T-helper 17 cell (primary cell): Measurements from ENCODE around the gene KCND1. TPM values are rescaled to one million over a fixed set of nuclear protein-coding genes. Genes with fewer than 3 reads are reported as not detected.

ENCODE experiments used
- ATAC-seq: fragments of 150-1000 bp; cut with Tn5 transposase; 2 replicates; pipeline ENCODE4 v1.10.0; 2021; ENCODE audit warnings: mild to moderate bottlenecking, moderate library complexity
- DNase-seq, 3 donors: peaks; one replicate each; pipeline versions ENCODE4 v3.0.0 to v3.0.0-alpha.2; 2020 to 2021
- H3K9me3 ChIP-seq: one replicate; pipeline ENCODE4 v1.7.0; 2013; ENCODE audit warnings: low read length, mild to moderate bottlenecking; ENCODE audit not compliant: control insufficient read depth, poor library complexity, severe bottlenecking
- H3K27ac Mint-ChIP-seq: one replicate; pipeline ENCODE4 v1.8.0; 2022; ENCODE audit warnings: mild to moderate bottlenecking, moderate library complexity, mixed read lengths
- H3K27me3 Mint-ChIP-seq: one replicate; pipeline ENCODE4 v1.8.0; 2022; ENCODE audit warnings: mixed read lengths
- H3K36me3 Mint-ChIP-seq: one replicate; pipeline ENCODE4 v1.8.0; 2022; ENCODE audit warnings: low read depth, mixed read lengths
- H3K4me1 Mint-ChIP-seq: one replicate; pipeline ENCODE4 v1.8.0; 2022; ENCODE audit warnings: mild to moderate bottlenecking, mixed read lengths
- H3K4me3 Mint-ChIP-seq: one replicate; pipeline ENCODE4 v1.8.0; 2022; ENCODE audit warnings: mild to moderate bottlenecking, moderate library complexity, mixed read lengths
- total RNA-seq, 4 donors: library from RNA in 2 of 4; stranded (reverse) in 2 of 4; gene quantifications; one replicate each; pipeline ENCODE4 v1.2.3 and lab custom pipeline; 2022 to 2026

Gene KCND1
- total RNA-seq, 2 donors from 2014 or later = 2.2 to 3.2 TPM

DNA sequence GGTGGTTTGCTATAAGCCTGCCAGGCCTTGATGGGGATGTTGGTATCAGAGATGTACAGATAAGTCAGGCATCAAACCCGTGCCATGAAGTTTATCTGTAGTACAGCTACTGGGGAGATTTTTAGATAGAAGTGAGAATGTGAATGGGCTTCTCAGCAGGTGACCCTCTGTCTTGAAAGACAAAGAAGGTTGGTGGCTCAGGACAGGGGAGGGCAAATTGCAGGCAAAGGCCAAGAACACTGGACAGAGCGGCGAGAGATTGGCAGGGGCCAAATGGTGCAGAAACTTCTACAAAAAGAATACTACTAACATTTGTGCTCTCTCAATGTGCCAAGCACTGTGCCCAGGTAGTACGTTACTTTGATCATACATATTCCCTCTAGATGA lies 50.9 kb downstream of the KCND1 start:
- Mint-ChIP-seq H3K27me3 (no peaks in the 10 kb centered on the region), H3K4me1 (peaks cover 41% of the 10 kb centered on the region), H3K27ac (peak overlapping the region; percentile 97), H3K36me3 (peaks cover 18% of the 10 kb centered on the region), H3K4me3 (peak overlapping the region; percentile 91)
- no peaks in the 10 kb centered on the region for H3K9me3 ChIP-seq
- ATAC-seq (no peak), DNase-seq (no peak)

DNA sequence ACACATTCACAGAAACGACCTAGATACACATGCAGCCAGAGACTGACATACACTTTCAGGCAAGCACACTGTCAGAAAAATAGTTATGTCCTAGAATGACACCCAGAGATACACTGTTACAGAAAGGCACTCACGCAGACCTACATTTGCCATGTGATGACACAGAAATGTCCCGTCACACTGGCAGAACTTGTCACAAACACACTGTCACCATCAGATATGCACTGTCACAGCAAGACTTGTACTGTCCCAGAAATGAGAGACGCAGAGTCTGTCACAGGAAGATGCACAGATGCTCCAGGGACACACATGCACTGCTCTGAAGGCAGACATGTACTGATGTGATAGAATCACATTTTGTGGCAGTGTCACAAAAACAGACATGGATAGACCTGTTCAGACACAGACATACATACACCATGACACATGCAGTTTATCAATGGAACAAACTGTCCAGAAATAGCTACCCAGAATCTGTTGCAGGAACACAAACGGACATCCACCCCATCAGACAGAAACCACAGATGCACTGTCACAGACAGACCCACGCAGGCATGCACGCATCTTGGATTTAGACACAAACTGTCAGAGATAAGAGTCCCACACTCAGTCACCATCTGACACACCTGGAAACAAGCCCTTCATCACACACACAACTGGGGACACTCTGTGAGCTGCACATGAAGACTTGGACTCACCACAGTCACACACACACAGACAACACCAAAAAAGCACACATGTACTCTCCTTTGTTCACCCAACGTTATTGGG lies 51.5 kb downstream of the KCND1 start:
- Mint-ChIP-seq H3K36me3 (peaks cover 18% of the 10 kb centered on the region), H3K4me3 (peak overlapping the region; percentile 91), H3K27ac (peak overlapping the region; percentile 97), H3K27me3 (no peaks in the 10 kb centered on the region), H3K4me1 (peaks cover 38% of the 10 kb centered on the region)
- no peak for DNase-seq
- H3K9me3 ChIP-seq = no peaks in the 10 kb centered on the region
- peak; percentile 29 for ATAC-seq

DNA sequence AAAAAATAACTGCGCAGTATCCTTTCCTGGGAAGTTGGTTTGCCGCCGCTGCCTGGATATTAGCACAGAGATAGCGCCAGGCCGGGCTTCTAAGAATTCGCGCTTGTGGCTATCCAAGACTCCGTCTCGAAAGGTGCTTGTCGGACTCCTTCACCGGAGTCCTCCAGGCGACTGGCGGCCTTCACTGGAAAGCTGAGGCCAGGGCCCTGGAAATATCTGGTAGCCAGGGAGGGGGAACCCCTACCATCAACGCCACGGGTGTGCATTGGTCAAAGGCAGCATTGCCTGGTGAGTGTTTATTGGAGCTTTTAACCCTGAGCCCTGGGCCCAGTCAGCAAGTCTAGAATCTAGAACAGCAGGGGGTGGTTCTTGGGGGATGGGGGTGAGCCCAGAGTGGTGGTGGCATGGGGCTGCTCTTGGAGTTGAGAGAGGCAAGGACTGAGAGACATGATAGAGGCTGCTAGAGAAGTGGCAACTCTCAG lies 52.2 kb downstream of the KCND1 start:
- Mint-ChIP-seq H3K27ac (peak overlapping the region; percentile 97), H3K4me3 (peak overlapping the region; percentile 91), H3K4me1 (peaks cover 42% of the 10 kb centered on the region), H3K27me3 (no peaks in the 10 kb centered on the region), H3K36me3 (peaks cover 16% of the 10 kb centered on the region)
- ATAC-seq (peak; percentile 32), DNase-seq (no peak)
- H3K9me3 ChIP-seq = no peaks in the 10 kb centered on the region

DNA sequence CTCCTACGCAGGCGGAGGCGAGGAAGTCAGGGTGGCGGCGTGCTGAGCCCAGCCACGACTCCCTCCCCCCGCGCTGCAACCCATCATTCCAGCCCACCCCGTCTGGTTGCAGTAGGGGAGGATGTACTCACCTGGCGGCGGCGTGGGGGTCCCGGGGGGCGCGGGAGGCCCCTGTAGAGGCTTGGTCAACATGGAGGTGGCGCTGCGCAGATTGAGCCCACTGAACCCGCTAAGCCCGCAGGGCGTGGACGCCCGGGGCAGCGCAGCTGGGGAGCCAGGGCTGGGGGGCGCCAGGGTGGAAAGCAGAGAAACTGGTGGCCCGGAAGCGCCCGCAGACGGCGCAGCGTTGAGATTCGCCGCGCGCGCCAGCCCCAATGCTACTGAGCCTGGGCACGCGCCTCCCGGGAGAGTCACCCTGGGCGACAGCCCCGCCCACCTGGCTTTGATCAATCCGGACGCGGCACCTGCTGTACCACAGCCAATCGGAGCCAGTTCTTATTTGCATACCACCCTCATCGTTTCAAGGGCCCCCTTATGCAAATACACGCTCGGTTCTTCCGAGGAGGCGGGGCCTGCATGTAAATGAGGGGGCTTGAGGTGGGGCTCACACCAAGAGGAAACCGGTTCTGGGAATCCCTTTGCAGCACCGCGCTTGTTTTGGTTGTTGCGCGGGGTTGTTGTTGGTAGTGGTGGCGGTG lies 52.9 kb downstream of the KCND1 start, which contains the start of gene PIM2:
Gene PIM2 (minus strand): TSS at position 382 of the 698 bp plus-strand sequence. CDS start 190 bp downstream, at position 192.
- DNase-seq = peak; percentile 79 to 87 (median 84)
- H3K9me3 ChIP-seq = no peaks in the 10 kb centered on the region
- Mint-ChIP-seq H3K36me3 (peaks cover 12% of the 10 kb centered on the region), H3K27me3 (no peaks in the 10 kb centered on the region), H3K4me3 (peak within 1 kb of the TSS; percentile 91), H3K4me1 (peaks cover 43% of the 10 kb centered on the region), H3K27ac (peak within 1 kb of the TSS; percentile 97)
- ATAC-seq = peak; percentile 74

DNA sequence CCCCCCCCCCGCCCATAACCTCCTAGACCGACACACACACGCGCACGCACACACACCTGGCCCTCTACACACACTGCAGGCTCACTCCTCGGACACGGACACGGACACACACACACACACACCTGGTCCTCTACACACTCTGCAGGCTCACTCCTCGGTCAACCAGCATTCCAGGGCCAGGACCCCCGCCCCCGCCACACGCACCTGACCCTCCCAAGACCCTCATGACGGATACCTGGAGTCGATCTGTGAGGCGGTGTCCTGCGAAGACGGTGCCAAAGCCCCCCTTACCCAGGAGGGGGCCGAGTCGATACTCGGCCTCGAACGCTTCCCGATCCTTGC lies 53.4 kb downstream of the KCND1 start:
- Mint-ChIP-seq H3K4me3 (peak overlapping the region; percentile 91), H3K27ac (peak overlapping the region; percentile 97), H3K36me3 (peaks cover 12% of the 10 kb centered on the region), H3K4me1 (peaks cover 43% of the 10 kb centered on the region), H3K27me3 (no peaks in the 10 kb centered on the region)
- no peaks in the 10 kb centered on the region for H3K9me3 ChIP-seq
- ATAC-seq (no peak), DNase-seq (no peak)

DNA sequence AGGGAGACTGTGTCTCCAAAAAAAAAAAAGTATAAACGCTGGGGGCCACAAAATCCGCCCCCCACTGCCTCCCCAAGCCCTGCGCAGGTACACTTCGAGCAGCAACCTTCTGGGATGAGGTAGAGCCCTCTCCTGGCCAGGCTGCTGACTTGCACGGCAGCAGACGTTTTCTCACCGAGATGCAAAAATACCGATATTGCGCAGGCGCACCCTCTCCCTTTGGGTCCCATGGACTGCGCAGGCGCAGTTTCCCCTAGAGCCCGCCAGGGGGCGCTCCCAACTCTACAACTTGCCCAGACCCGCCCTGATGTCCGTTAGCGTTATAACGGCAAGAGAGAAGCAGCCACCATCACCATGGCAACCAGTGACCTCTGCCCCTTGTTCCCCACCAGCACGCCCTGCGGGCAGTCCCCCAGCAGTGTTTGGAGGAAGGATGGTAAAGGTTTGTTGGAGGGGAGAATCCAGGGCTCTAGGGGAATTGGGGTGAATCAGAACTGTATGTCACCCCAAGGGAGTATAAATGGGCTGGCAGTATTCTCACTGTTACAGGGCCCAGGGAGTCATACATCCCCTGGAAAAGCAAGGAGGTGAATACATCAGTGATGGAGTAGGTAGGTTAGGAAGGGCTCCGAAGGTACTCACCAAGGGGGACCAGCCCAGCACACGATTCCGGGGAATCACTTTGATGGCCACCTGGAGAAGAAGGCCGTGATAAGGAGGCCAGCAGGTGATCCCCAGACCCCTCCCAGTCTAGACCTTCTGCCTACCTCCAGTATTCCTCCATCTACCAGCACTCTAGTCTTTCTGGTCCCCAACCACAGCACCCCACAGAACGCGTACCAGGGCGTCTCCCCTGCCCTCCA lies 54.3 kb downstream of the KCND1 start:
- Mint-ChIP-seq H3K4me1 (peaks cover 44% of the 10 kb centered on the region), H3K36me3 (peaks cover 12% of the 10 kb centered on the region), H3K27me3 (no peaks in the 10 kb centered on the region), H3K4me3 (peak overlapping the region; percentile 91), H3K27ac (peak overlapping the region; percentile 97)
- DNase-seq (peak; percentile 67 to 81 (median 77)), ATAC-seq (peak; percentile 42)
- H3K9me3 ChIP-seq = no peaks in the 10 kb centered on the region

DNA sequence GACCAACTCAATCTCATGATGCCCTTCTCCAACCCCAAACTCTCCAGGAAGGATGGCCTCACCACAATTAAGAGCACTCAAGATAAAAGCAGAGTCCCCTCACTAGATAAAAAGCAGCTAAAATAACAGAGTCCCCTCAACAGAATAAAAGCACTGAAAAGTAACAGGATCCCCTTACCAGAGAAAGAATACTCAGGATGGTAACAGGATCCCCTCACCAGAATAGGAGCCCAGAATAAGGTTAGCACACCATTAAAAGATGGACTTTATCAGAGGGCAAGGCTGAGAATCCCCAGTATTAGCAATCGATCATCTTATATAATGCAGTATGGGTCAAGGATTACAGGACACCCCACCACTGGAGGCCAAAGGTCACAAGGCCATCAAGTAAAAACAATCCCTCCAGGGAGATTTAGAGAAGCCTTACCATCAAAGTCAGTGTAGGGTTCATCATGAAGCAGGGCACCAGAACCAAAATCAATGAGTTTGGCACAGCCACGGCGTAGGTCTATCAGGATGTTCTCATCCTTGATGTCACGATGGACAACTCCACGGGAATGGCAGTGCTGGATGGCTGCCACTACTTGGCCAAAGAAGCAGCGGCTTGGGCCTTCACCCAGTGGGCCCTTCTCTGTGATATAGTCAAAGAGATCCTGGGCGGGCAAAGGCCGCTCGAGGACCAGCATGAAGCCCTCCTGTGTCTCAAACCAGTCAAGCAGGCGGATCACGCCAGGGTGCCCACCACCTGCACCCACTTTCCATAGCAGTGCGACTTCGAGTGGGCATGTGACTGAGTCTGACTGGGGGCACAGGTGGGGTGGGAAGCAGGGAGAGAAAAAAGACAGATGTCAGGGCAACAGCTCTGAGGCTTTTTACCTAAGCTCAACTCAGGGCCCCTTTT lies 56.8 kb downstream of the KCND1 start:
- DNase-seq (no peak), ATAC-seq (no peak)
- H3K9me3 ChIP-seq = no peaks in the 10 kb centered on the region
- Mint-ChIP-seq H3K4me1 (peaks cover 52% of the 10 kb centered on the region), H3K4me3 (peak overlapping the region; percentile 91), H3K27ac (peak overlapping the region; percentile 97), H3K27me3 (no peaks in the 10 kb centered on the region), H3K36me3 (peaks cover 12% of the 10 kb centered on the region)

DNA sequence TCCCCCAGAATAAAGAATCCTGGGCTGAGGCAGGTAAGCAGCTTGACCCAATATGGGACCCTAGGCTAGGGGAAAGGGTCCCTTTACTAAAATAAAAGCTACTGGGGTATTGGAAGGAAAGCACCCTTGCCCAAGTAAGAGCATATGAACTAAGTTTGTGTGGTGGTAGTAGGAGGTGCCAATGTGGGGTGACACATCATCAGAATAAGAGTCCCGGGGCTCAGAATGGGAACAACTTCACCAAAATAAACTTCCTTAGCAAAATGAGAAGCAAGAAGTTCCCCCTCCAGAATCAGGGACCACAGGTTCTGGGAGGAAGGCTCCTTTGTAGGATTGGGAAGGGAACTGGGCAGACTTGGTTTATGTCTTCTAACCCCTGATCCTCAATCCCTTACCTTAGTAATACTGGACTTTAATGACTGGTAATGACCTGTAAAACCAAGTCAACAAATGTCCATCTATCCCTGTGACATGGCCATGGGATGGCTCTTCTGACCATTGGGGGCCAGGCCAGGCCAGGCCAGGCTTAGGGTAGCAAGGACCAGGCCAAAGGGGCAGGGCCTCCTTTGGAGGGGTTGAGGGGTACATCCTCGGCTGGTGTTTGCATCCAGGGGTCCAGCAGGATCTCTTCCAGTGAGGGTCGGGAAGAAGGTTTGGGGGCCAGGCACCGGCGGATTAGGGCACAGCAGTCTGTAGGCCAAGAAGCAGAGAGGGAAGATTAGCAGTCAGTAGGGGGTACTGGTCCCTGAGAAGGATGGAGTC lies 57.9 kb downstream of the KCND1 start:
- H3K9me3 ChIP-seq = no peaks in the 10 kb centered on the region
- Mint-ChIP-seq H3K4me3 (peak overlapping the region; percentile 91), H3K27ac (peak overlapping the region; percentile 97), H3K27me3 (no peaks in the 10 kb centered on the region), H3K36me3 (peaks cover 12% of the 10 kb centered on the region), H3K4me1 (peaks cover 45% of the 10 kb centered on the region)
- ATAC-seq (no peak), DNase-seq (no peak)

DNA sequence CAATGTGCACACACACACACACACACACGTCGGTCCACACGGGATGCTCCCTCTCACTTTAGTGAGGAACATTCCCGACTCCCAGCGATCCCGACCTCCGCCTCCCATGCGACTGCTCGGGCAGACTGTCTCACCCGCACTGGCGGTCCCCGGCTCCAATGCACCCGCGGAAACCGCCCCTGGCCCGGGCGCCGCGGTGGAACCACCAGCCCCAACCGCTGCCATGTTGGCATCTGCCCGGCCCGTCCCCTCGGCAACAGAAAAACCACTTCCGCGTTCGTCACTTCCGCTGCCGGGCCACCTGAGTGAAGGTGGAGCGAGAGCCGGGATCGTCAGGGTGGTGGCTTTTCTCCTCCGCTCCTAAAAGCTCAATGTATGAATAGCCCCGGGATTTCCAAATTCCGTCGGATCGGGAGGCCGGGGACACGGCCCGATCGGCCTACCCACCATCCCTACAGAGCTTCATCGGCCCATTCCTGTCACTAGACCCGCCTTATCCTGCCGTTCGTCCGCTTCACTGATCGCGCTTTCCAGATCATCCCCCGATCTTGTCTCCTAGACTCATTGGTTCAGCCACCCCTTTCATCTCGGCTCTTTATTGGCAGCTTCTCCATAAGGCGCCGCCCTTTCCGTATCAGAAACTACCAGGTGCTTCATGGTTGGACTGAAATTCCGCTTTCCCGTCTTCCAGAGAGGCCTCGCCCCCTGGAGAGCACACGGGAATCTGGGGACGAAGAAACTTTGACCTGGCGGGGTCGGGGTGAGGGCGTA lies 60.0 kb downstream of the KCND1 start, which contains the start of gene SLC35A2:
Gene SLC35A2 (minus strand): TSS at position 235 of the 771 bp plus-strand sequence. CDS start 10 bp downstream, at position 225.
- H3K4me3 Mint-ChIP-seq = peak within 1 kb of the TSS; percentile 91
- H3K4me1 Mint-ChIP-seq = peaks cover 36% of the 10 kb centered on the region
- no peaks in the 10 kb centered on the region for H3K27me3 Mint-ChIP-seq
- no peaks in the 10 kb centered on the region for H3K9me3 ChIP-seq
- DNase-seq = peak; percentile 73 to 80 (median 77)
- peak within 1 kb of the TSS; percentile 97 for H3K27ac Mint-ChIP-seq
- ATAC-seq = peak; percentile 74
- peaks cover 2% of the 10 kb centered on the region for H3K36me3 Mint-ChIP-seq
